HCT116 (cell line): ENCODE measurements around the gene SOX6.

Experiments
- CEBPB ChIP-seq: IDR thresholded peaks from 2 replicates; pipeline ENCODE4 v1.6.1; 2012; ENCODE audit warnings: low read depth
- CTCF ChIP-seq, 3 experiments: fragments of 200-600 bp in 1 of 3; sonication (generic) in 1 of 3; IDR thresholded peaks in 2 of 3; conservative IDR thresholded peaks in 1 of 3; 2 replicates each; pipeline ENCODE4 v1.5.1; 2012 to 2017; ENCODE audit warnings: low read depth in 2 of 3, low read length in 2 of 3, antibody characterized with exemption in 1 of 3, borderline replicate concordance in 1 of 3, control low read depth in 1 of 3, mild to moderate bottlenecking in 1 of 3, mixed read lengths in 1 of 3, mixed run types in 1 of 3, moderate library complexity in 1 of 3; ENCODE audit not compliant: insufficient read depth in 1 of 3
- MAX ChIP-seq: IDR thresholded peaks from 2 replicates; pipeline ENCODE4 v1.6.1; 2012
- POLR2A ChIP-seq: IDR thresholded peaks from 2 replicates; pipeline ENCODE4 v1.7.0; 2011; ENCODE audit warnings: borderline replicate concordance; ENCODE audit not compliant: insufficient read depth, insufficient read length; ENCODE audit errors: extremely low read depth
- POLR2AphosphoS5 ChIP-seq: IDR thresholded peaks from 2 replicates; pipeline ENCODE4 v1.6.1; 2011; ENCODE audit warnings: mild to moderate bottlenecking, low read depth, low read length, moderate library complexity
- SRF ChIP-seq: IDR thresholded peaks from 2 replicates; pipeline ENCODE4 v1.6.1; 2012; ENCODE audit warnings: low read depth
- ZFX ChIP-seq: fragments of 450-650 bp; IDR thresholded peaks from 2 replicates; pipeline ENCODE4 v1.6.1; 2017

GRCh38 chr11:16178273-16178672, 178.1 kb downstream of the SOX6 start:
- no peak for TF ChIP-seq CTCF (IDR thresholded peaks at IDR 0.05 in 2 of 3, conservative IDR thresholded peaks at IDR 0.05 in 1 of 3; ENCODE audit: borderline replicate concordance in 1 of 3, insufficient read depth in 1 of 3, low read depth in 2 of 3, low read length in 2 of 3)
- no peak for TF ChIP-seq MAX
- TF ChIP-seq POLR2AphosphoS5 = no peak
- no peak for TF ChIP-seq CEBPB
- no peak for TF ChIP-seq POLR2A
- no peak for TF ChIP-seq SRF
- no peak for TF ChIP-seq ZFX
